Stimulated activated CD8-positive, alpha-beta memory T cell treated with anti-CD3 and anti-CD28 coated beads, Interleukin-15, amount 100 ng/mL, for 24 hours (primary cell): ENCODE measurements around the gene BSN.

Experiments
- DNase-seq: peaks from one replicate; pipeline ENCODE4 v3.0.0-alpha.2; 2020; ENCODE audit warnings: low read depth

The BSN gene

GRCh38 chr3:49553692-49554632 lies at the start of gene BSN:
TSS of gene BSN (plus strand) at chr3:49554477. CDS start at chr3:49554603, 126 bp downstream.
- peak; percentile 88 for DNase-seq

DNA sequence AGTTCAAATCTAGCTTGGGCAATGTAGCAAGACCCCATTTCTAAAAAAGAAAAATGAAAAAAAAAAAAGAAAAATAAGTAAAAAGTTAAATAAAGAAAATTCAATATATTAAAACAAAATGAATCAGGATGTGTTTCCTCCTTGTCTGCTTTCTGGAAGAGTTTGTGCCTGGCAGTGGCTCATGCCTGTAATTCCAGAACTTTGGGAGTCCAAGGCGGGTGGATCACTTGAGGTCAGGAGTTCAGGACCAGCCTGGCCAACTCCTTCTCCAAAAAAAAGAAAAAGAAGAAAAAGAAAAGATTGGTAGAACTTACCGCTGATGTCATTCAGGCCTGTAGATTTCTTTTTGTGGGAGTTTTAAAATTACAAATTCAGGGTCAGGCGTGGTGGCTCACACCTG lies 47.4 kb upstream of the BSN start:
- no peak for DNase-seq

DNA sequence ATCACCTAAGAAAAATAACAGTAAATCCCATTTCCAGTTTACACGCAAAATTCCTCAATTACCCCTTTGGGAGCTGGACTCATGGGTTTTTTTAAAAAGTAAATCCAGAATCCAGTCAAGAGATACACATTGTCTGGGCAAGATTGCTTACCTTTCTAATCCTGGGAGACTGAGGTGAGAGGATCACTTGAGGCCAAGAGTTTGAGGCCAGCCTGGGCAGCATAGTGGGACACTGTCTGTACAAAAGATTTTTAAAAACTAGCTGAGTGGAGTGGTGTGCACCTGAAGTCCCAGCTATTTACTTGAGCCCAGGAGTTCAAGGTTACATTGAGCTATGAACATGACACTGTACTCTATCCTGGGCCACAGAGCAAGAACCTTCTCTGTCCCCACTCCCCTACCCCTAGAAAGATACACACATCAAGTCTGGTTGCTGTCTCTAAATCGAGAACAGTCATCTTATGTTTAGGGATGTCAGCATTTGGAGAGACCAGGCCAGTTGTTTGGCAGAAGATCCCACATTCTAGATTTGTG lies 45.2 kb upstream of the BSN start:
- DNase-seq = no peak

GRCh38 chr3:49511639-49512038 lies 42.6 kb upstream of the BSN start:
- DNase-seq = no peak

GRCh38 chr3:49512781-49513355 lies 41.4 kb upstream of the BSN start:
- no peak for DNase-seq

- no peak for DNase-seq
These were observed 40.7 kb upstream of the BSN start for GRCh38 chr3:49513494-49514124.

DNA sequence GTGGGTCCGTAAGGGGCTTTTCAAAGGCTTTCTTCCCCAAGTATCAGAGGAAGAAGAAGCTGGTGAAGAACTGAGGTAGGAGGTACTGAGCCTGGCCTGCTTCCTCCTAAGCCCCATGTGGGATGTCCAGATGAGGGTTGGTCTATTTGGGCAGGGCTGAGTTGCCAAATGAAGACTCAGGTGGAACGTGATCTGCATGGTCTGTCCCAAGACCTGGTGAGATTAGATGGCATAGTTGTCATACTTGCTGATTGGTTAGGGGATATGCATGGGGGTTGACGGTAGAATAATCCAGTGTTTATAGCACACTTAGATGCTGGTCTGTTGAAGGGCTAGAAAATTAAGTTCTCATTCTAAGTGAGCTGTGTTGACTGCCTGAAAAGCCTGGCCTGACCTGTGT lies 36.3 kb upstream of the BSN start:
- DNase-seq = no peak

GRCh38 chr3:49518441-49518840 lies 35.8 kb upstream of the BSN start:
- no peak for DNase-seq

DNA sequence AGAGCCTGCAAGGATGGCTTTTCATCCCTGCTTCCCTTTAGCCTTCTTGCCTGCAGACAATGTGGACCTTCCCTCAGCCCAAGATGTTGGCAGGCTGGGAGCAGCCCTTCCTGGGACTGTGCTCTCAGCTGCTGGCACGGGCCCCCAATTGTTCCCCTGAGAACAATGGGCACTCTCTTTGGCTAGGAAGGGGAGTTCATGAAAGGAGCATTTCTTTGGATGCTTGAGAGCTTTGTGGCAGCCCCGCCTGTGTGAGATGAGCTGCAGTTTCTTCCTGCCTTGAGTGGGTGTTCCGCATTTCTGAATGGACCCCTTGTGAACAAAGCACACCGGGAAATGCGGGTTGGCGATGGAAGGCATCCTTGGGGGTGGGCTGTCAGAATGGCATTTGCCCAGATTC lies 35.0 kb upstream of the BSN start:
- no peak for DNase-seq

- DNase-seq = no peak
These were observed 34.3 kb upstream of the BSN start for GRCh38 chr3:49519916-49520385.

- DNase-seq = no peak
These were observed 30.2 kb upstream of the BSN start for GRCh38 chr3:49523756-49524747.

GRCh38 chr3:49529567-49529966 lies 24.7 kb upstream of the BSN start:
- DNase-seq = no peak

DNA sequence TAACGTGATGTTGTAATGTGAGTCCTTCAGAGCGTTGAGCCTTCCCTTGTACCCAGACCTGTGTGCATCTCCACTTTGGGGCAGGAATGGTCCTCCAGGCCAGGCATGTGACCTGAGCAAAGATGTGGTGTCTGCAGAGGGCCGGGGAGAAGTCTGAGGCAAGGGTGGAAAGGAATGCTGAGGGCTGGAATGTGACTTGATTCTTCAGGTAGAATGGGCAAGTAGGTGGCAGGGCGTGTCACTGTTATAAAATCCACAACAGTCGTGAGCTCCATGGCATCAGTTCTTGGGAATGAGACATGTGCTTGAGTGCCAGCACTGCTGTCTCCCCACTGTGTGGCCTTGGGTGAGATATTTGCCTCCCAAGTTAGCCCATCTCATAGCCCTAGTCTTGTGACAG lies 24.0 kb upstream of the BSN start:
- DNase-seq = no peak

DNA sequence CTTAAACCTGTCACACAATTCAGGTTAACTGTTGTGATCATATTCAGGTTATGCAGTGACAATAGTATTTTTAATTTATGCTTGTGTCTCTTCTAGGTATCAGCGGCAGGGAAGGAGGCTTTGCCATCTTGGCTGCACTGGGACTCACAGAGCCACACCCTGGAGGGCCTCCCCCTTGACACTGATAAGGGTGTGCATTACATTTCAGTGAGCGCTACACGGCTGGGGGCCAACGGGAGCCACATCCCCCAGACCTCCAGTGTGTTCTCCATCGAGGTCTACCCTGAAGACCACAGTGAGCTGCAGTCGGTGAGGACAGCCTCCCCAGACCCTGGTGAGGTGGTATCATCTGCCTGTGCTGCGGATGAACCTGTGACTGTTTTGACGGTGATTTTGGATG lies 23.6 kb upstream of the BSN start:
- DNase-seq = no peak

- DNase-seq = no peak
These were observed 23.1 kb upstream of the BSN start for GRCh38 chr3:49531218-49531617.

DNA sequence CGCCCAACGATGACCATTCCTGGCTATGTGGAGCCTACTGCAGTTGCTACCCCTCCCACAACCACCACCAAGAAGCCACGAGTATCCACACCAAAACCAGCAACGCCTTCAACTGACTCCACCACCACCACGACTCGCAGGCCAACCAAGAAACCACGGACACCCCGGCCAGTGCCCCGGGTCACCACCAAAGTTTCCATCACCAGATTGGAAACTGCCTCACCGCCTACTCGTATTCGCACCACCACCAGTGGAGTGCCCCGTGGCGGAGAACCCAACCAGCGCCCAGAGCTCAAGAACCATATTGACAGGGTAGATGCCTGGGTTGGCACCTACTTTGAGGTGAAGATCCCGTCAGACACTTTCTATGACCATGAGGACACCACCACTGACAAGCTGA lies 22.6 kb upstream of the BSN start:
- no peak for DNase-seq

DNA sequence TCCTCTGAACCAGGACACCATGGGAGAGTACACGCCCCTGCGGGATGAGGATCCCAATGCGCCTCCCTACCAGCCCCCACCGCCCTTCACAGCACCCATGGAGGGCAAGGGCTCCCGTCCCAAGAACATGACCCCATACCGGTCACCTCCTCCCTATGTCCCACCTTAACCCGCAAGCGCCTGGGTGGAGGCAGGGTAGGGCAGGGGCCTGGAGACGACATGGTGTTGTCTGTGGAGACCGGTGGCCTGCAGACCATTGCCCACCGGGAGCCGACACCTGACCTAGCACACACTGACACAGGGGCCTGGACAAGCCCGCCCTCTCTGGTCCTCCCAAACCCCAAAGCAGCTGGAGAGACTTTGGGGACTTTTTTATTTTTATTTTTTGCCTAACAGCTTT lies 21.2 kb upstream of the BSN start:
- no peak for DNase-seq

GRCh38 chr3:49533786-49534519 lies 20.3 kb upstream of the BSN start:
- DNase-seq = no peak

- no peak for DNase-seq
These were observed 19.5 kb upstream of the BSN start for GRCh38 chr3:49534581-49535441.
